ENCODE measurements around the gene CEP152.
A peak's percentile ranks its signal among the peaks of the same experiment; 100 is the strongest.
"Not testable (repeated sequence)": the region's sequence is repeated elsewhere in the genome, so short reads cannot be mapped to it uniquely, and the experiment has no call there.

CEP152 gene

GRCh38 chr15:48810414-48811324 is at the start of gene CEP152:
TSS of gene CEP152 (minus strand) at chr15:48811069. CDS start at chr15:48805649, 5,420 bp downstream.
- peak; percentile 100 for DNase-seq

- no peak for DNase-seq
These were observed 48.6 kb upstream of the CEP152 start for GRCh38 chr15:48859426-48859825.

GRCh38 chr15:48858401-48858800 is 47.5 kb upstream of the CEP152 start:
- peak; percentile 93 for DNase-seq

- DNase-seq, result peak; percentile 50
These were observed 46.1 kb upstream of the CEP152 start for GRCh38 chr15:48856942-48857341.

GRCh38 chr15:48855501-48856440 is 44.9 kb upstream of the CEP152 start:
- DNase-seq, result peak; percentile 78

GRCh38 chr15:48854434-48854833 is 43.6 kb upstream of the CEP152 start:
- not testable (repeated sequence) for DNase-seq

GRCh38 chr15:48851956-48852355 is 41.1 kb upstream of the CEP152 start:
- DNase-seq, result peak; percentile 71

GRCh38 chr15:48850648-48851047 is 39.8 kb upstream of the CEP152 start:
- no peak for DNase-seq

- DNase-seq, result no peak
These were observed 34.3 kb upstream of the CEP152 start for GRCh38 chr15:48845123-48845522.

GRCh38 chr15:48842501-48842900 is 31.6 kb upstream of the CEP152 start:
- no peak for DNase-seq

- no peak for DNase-seq
These were observed 23.9 kb upstream of the CEP152 start for GRCh38 chr15:48834756-48835155.

- peak; percentile 22 for DNase-seq
These were observed 22.8 kb upstream of the CEP152 start for GRCh38 chr15:48833526-48834239.

- no peak for DNase-seq
These were observed 21.8 kb upstream of the CEP152 start for GRCh38 chr15:48832648-48833047.

GRCh38 chr15:48828906-48829305 is 18.0 kb upstream of the CEP152 start:
- DNase-seq, result no peak

- DNase-seq, result no peak
These were observed 17.6 kb upstream of the CEP152 start for GRCh38 chr15:48828471-48828870.

- no peak for DNase-seq
These were observed 14.2 kb upstream of the CEP152 start for GRCh38 chr15:48825075-48825474.

GRCh38 chr15:48823706-48824105 is 12.8 kb upstream of the CEP152 start:
- peak; percentile 25 for DNase-seq

- no peak for DNase-seq
These were observed 12.4 kb upstream of the CEP152 start for GRCh38 chr15:48823237-48823636.

GRCh38 chr15:48814286-48814685 is 3.4 kb upstream of the CEP152 start:
- no peak for DNase-seq

- peak; percentile 70 for DNase-seq
These were observed 573 bp upstream of the CEP152 start for GRCh38 chr15:48811325-48811958.

GRCh38 chr15:48806151-48806550 is 4.7 kb downstream of the CEP152 start:
- DNase-seq, result peak; percentile 11

- DNase-seq, result no peak
These were observed 5.3 kb downstream of the CEP152 start for GRCh38 chr15:48805591-48805990.
